Right lung (tissue), 5 donors: ENCODE data around the gene BMP7. TPM values are rescaled to one million over a fixed set of nuclear protein-coding genes. Genes with fewer than 3 reads are reported as not detected.
"Not testable (repeated sequence)": the region's sequence is repeated elsewhere in the genome, so short reads cannot be mapped to it uniquely, and the experiment has no call there.

ENCODE experiments used
- DNase-seq, 2 donors: peaks; one replicate each; pipeline ENCODE4 v3.0.0-alpha.2; 2013
- polyA plus RNA-seq, 5 donors: library from polyadenylated mRNA; unstranded; fragments of 120-200 nt; gene quantifications; one replicate each; pipeline versions ENCODE4 v1.2.1 to v1.2.3, GENCODE V29; 2013; ENCODE audit warnings: inconsistent platforms in 1 of 5, low replicate concordance in 1 of 5; ENCODE audit not compliant: insufficient read length in 5 of 5, insufficient read depth in 1 of 5

BMP7 gene
- polyA plus RNA-seq, 5 donors: 11.1 to 18.9 (median 17.2) TPM

GRCh38 chr20:57195469-57196100 lies 70.9 kb downstream of the BMP7 start:
- DNase-seq: no peak

DNA sequence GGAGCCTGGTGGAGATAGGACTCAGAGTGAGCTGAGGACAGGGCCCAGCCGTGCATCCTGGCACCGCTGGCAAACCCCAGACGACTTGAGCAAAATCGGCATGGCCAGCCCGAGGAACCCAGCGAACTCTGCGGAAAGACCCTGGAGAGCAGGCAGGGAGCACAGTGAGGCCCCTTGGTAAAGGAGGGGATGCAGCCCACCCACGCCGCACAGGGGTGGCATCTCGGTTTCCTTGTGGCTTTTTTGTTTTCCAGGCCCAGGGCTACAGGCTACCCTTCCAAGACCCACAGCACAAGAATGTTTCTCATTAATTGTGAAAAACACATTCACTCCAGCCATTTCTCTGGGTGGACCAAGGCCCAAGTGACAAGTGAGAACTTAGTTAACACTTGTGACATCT lies 71.4 kb downstream of the BMP7 start:
- no peak for DNase-seq

- DNase-seq: no peak
Measured at GRCh38 chr20:57194154-57194553, 72.3 kb downstream of the BMP7 start.

DNA sequence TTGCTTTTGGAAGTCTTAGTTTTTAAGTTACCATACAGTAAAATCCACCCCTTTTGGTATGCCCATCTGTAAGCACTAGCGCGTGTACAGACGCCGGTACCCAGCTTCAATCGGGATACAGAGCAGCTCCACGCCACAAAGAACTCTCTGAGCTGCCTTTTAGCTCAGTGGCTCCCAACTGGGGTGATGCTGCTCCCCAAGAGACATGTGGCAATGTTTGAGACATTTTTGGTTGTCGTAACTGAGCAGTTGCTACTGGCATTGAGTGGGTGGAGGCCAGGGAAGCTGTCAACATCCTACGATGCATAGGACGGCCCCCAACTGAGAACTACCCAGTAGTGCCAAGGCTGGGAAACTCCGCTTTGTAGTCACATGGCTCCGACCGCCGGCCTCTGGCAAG lies 73.3 kb downstream of the BMP7 start:
- no peak for DNase-seq

DNA sequence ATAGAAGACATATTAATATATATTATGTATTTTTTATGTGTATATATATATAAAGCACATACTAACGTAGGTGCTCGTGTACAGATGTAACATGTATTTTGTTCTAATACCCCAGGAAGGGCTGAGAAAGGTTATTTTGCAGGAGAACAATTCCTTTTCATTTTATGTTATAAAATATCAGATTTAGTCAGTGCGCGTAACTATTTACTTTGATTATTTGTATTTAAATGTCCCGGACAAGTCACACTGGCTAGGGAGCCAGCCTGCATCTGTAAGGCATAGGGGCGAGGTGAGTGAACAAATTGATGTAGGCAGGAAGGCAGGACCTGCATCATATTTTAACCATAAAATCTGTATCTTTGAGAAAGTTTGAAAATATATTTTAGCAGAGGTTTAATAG lies 74.1 kb downstream of the BMP7 start:
- no peak for DNase-seq

DNA sequence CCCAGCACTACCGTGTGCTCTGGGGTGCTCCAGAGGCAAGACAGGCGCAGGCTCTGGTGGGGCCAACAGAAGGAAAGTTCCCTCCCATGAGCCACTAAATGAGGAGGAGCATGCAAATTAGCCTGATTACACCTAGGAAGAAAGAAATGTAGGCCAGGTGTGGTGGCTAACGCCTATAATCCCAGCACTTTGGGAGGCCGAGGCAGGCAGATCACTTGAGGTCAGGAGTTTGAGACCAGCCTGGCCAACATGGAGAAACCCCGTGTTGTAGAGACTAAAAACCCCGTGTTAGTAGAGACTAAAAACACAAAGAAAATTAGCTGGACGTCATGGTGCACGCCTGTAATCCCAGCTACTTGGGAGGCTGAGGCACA lies 75.2 kb downstream of the BMP7 start:
- DNase-seq: not testable (repeated sequence)

DNA sequence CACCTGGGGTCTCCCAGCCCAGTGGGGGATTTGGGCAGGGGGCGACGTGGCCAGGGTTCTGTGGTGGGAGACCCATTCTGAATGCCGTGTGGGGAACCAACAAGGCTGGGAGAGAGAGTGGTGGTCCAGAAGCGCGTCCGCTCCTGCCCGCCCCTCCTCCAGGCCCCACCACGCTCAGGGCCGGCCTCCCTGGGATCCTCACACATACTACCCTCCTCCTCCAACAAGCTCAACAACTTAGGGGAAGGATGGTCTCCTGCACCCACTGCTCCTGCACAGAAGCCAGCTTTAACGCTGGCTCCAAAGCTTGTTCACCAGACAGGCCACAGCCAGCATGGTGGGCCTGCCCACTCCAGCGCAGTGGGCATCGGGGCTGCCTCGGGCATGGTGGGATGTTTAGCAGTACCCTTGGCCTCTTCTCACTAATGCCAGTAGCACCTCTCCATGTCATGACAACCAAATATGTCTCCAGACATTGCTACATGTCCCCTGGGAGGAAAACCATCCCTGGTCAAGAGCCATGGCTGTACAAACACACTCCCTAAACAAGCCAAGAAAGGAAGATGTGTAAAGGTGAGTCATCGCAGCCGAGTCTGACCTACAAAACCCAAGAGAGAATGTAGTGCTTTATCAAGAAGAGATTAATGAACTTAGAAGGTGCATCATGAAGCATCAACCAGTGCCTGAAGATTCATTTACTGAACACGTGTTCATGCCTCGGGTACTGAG lies 75.7 kb downstream of the BMP7 start:
- DNase-seq: no peak

DNA sequence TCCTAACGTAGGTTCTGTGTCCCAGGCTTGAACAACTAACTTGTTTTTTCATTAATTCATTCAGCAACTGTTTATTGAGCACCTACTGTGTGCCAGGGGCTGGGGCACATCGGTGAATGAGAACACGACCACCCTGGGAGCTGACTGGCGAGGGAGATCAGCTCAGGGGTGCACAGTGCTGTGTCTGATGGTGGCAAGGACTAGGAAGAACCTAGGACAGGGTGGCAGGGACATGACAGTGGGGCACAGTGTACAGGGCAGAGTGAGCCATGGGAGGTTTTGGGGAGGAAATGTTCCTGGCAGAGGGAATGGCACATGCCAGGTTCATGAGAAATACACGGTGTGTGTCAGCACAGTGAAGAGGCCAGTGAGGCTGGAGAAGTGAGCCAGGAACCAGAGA lies 76.7 kb downstream of the BMP7 start:
- no peak for DNase-seq

GRCh38 chr20:57188576-57189079 lies 77.8 kb downstream of the BMP7 start:
- DNase-seq: no peak

GRCh38 chr20:57188056-57188455 lies 78.4 kb downstream of the BMP7 start:
- DNase-seq: no peak

DNA sequence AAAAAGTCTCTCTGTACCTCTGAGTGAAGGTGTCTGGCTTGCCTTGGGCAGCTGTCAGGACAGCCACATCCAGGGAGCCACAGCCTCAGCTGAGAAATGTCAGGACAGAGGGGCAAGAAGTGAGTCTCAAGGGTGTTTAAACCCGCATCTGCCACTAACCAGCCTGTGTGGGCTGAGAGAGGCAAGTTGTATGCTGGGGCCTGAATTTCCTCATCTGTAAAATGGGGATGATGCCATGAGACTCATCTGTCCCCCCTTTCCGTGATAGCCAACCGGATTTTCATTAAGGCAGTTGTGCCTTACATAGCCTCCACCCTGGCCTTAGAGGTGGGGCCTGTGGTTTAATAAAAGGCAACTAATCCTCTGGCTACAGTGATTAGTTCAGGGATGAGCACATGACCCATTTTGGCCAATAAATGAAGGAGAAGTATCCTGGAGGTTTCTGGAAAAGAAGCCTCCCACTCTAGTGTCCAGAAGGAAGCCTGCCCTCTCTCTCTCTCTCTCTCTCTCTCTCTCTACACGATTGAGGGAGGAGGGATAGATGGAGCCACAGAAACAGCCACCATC lies 79.3 kb downstream of the BMP7 start:
- no peak for DNase-seq

DNA sequence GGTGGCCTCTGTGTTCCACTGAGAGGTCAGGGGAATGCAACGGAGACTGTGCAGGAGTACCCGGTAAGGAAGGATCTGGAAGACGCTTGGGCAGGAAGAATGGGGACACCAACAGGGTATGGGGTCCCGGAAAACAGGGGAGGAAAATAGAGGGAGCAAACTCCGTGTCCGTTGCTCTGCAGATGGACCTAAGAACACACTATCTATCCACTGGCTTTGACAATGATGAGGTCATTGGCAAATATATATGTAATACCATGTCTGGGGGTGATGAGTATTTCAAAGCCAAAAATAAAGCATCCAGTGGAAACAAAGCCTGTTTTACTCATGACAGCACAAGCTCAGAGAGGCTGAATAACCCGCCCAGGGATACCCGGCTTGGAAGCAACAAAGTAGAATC lies 80.2 kb downstream of the BMP7 start:
- DNase-seq: no peak

GRCh38 chr20:57185188-57185743 lies 81.2 kb downstream of the BMP7 start:
- no peak for DNase-seq

DNA sequence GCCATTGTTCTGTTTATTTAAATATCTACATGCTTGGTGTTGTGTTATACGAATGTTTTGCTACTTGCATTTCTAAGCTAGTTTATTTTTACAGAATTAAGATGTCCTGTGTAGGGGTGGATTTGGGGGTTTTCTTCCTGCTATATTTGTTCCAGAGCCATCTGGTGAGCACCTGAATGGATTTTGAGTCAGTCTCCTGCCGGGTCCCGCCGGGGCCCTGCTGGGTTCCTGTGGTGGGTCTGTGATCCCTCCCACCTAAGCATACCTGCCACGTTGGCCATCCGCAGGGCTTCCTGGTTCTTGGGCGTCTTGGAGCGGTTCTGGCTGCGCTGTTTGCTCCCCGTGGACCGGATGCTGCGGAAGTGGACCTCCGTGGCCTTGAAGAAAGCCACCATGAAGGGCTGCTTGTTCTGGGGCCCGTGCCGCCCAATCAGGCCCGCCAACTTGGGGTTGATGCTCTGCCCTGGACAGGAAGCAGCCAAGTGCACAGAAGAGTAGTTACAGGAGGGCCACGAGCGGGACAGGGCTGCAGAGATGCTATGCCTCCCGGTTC lies 82.9 kb downstream of the BMP7 start:
- no peak for DNase-seq

DNA sequence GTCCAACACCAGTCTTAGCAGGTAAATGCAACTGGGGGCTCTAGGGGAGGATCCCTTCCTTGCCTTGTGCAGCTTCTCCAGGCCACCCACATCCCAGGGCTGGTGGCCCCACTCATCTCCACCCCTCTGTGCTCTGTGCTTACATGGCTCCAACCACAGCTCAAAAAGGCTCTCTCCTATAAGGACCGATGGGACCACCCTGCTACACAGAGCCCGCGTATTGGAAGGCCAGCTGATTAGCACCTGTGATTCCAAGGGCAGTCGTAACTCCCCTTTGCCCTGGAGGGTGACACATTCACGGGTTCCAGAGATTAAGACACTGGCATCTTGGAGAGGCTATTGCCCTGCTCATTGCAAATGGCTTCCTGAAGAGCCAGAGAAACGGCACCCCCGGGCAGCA lies 84.8 kb downstream of the BMP7 start:
- no peak for DNase-seq

GRCh38 chr20:57180954-57181353 lies 85.5 kb downstream of the BMP7 start:
- no peak for DNase-seq

- no peak for DNase-seq
Measured at GRCh38 chr20:57180387-57180786, 86.1 kb downstream of the BMP7 start.

DNA sequence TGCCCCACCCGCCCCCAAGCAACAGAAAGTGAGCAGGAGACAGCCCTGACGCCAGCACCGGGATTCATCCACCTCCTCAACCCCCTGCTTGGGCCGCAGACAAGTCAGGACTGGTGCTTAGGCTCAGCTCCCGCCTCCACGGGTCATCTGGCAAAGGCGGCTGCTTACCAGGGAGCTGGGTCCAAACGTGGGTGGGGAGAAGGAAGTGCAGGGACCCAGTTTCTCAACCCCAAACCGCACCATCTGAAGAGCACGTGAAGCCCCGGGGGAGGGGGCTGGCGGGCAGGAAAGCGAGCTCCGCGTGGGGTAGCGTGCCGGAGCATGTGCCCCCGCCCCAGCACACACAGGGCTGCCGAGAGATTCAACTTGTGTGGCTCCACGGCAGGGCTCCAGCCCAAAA lies 87.2 kb downstream of the BMP7 start:
- DNase-seq: no peak

GRCh38 chr20:57178582-57179111 lies 87.8 kb downstream of the BMP7 start:
- DNase-seq: no peak

GRCh38 chr20:57177636-57178280 lies 88.7 kb downstream of the BMP7 start:
- DNase-seq: no peak

GRCh38 chr20:57176842-57177241 lies 89.6 kb downstream of the BMP7 start:
- DNase-seq: no peak
